Heart left ventricle (tissue), 13 donors: ENCODE data around the gene FABP7.

ENCODE experiments used
- CTCF ChIP-seq, 12 donors: fragments of 200-600 bp; sonication (generic) in 4 of 12; IDR thresholded peaks; one replicate each; pipeline versions ENCODE4 v1.5.0 to v1.8.0; 2018 to 2022; ENCODE audit warnings: antibody characterized with exemption in 12 of 12, mild to moderate bottlenecking in 5 of 12
- POLR2A ChIP-seq, 2 donors: fragments of 450-650 bp; IDR thresholded peaks; one replicate each; pipeline ENCODE4 v1.6.1; 2017; ENCODE audit warnings: antibody characterized with exemption in 2 of 2, mild to moderate bottlenecking in 2 of 2, moderate library complexity in 2 of 2
- donor health status: ischemic (EF 13 %, LVEDD 7.1; RV severe dilation, severe dysfunction).
- donor health status: DM: no; HTN: yes; CAD: no.
- donor health status: DM: no; HTN: no; CAD: no.
- donor health status: ischemic (EF 25% LVEDD 6.9; RV normal size, moderate dysfunction).
- donor health status: ischemic (EF 25% LVEDD 5.7; RV mildly dilated, moderate dysfunction).
- donor health status: ischemic (EF 35%, LVEDD 5.7; RV mildly dilated, moderate dysfunction).
- donor health status: nonischemic (EF 11% LVEDD 7.7; RV severe dilation, severe dysfunction).
- donor health status: DM: yes; HTN: yes; CAD: no.
- donor health status: PGD.
- donor health status: ischemic (EF 29% LVEDD 5.4; RV normal size, mild dysfunction).
- donor health status: nonischemic (EF 23%, LVEDD 6.1; RV moderate dilation, normal function).

GRCh38 chr6:122734529-122735395 is 44.8 kb upstream of the FABP7 start:
- TF ChIP-seq CTCF (IDR thresholded peaks at IDR 0.05) (no peak), POLR2A (IDR thresholded peaks at IDR 0.05) (no peak)
